Adrenal gland (tissue), 5 donors: ENCODE results near the gene MAD1L1.

Source experiments
- POLR2A ChIP-seq, 2 donors: fragments of 450-650 bp; IDR thresholded peaks; one replicate each; pipeline ENCODE4 v1.6.1; 2017; ENCODE audit warnings: antibody characterized with exemption in 2 of 2, mild to moderate bottlenecking in 2 of 2, moderate library complexity in 1 of 2
- TF ChIP-seq, protein P1 (sequence below), 6 experiments: fragments of 450-650 bp in 4 of 6; fragments of 200-600 bp in 2 of 6; sonication (generic) in 1 of 6; IDR thresholded peaks; 1 replicate in 5 of 6; 2 replicates in 1 of 6; pipeline versions ENCODE4 v1.5.1 to v1.8.0; 2016 to 2021; ENCODE audit warnings: antibody characterized with exemption in 6 of 6, mild to moderate bottlenecking in 2 of 6, moderate library complexity in 1 of 6
- donor health status: DM: no; HTN: no; CAD: no.

DNA sequence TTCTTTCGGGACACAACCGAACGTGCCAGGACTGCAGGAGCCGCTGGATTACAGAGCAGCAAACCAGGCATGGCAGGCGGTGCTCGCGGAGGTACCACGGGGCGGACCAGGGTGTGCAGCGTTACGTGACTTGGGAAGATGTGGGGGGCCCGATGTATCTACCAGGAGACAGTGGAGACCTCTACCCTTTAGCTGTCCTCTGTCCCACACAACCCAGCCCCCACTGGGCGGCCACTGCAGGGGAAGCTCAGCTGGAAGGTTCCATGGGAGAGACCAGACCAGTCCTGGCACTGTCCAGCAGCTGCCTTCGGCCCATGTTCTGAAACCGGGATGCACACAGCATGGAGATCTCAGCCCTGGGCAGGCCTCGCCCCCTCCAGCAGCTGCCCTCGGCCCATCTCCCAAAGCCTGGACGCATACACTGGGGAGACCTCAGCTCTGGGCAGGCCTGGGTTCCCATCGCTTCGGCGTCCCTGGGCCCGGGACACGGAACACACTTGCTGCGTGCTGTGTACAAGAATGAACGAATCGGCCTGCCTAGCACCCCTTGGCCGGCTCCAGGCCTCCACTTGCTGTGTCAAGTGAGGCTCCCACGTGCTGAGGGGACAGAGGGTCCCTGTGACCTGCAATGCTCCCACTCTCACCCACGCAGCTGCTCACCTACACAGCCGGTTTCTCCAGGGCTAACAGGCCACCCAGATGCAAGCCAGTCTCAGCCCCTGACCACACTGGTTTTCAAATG lies 385.3 kb downstream of the MAD1L1 start:
- TF ChIP-seq, protein P1, sequence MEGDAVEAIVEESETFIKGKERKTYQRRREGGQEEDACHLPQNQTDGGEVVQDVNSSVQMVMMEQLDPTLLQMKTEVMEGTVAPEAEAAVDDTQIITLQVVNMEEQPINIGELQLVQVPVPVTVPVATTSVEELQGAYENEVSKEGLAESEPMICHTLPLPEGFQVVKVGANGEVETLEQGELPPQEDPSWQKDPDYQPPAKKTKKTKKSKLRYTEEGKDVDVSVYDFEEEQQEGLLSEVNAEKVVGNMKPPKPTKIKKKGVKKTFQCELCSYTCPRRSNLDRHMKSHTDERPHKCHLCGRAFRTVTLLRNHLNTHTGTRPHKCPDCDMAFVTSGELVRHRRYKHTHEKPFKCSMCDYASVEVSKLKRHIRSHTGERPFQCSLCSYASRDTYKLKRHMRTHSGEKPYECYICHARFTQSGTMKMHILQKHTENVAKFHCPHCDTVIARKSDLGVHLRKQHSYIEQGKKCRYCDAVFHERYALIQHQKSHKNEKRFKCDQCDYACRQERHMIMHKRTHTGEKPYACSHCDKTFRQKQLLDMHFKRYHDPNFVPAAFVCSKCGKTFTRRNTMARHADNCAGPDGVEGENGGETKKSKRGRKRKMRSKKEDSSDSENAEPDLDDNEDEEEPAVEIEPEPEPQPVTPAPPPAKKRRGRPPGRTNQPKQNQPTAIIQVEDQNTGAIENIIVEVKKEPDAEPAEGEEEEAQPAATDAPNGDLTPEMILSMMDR (IDR thresholded peaks at IDR 0.05) = no peak
- TF ChIP-seq POLR2A (IDR thresholded peaks at IDR 0.05) = no peak
